Lower leg skin (tissue), 3 donors: Measurements from ENCODE around the gene PAH.

Experiments
- CTCF ChIP-seq, 3 donors: fragments of 450-650 bp; IDR thresholded peaks; one replicate each; pipeline ENCODE4 v1.5.1; 2016; ENCODE audit warnings: antibody characterized with exemption in 3 of 3, mild to moderate bottlenecking in 3 of 3, moderate library complexity in 2 of 3
- POLR2A ChIP-seq, 2 donors: fragments of 450-650 bp; IDR thresholded peaks; one replicate each; pipeline ENCODE4 v1.6.1; 2016 to 2017; ENCODE audit warnings: antibody characterized with exemption in 2 of 2, mild to moderate bottlenecking in 1 of 2, moderate library complexity in 1 of 2

GRCh38 chr12:102966200-102966863 lies 49.3 kb upstream of the PAH start:
- no peak for TF ChIP-seq CTCF (IDR thresholded peaks at IDR 0.05)
- no peak for TF ChIP-seq POLR2A (IDR thresholded peaks at IDR 0.05)
